ENCODE results near the gene DIPK2A.

GRCh38 chr3:143955113-143955512 is 16.5 kb upstream of the DIPK2A start:
- no peak for TF ChIP-seq YY1 (IDR thresholded peaks at IDR 0.05; ENCODE audit: insufficient read depth, insufficient read length)
- TF ChIP-seq SUZ12 (IDR thresholded peaks at IDR 0.05; ENCODE audit: extremely low read depth, insufficient read depth, insufficient read length), result no peak
- no peak for TF ChIP-seq ZNF274 (IDR thresholded peaks at IDR 0.05; ENCODE audit: low read depth, low read length)

All from NT2/D1 (cell line).